GM12874 (cell line): ENCODE measurements around the gene IPO13.
A peak's percentile ranks its signal among the peaks of the same experiment; 100 is the strongest.

Experiments
- CTCF ChIP-seq: IDR thresholded peaks from 2 replicates; pipeline ENCODE4 v1.5.1; 2011; ENCODE audit warnings: low read depth, mild to moderate bottlenecking, control low read depth, low read length, moderate library complexity; ENCODE audit not compliant: insufficient read depth

Gene IPO13

GRCh38 chr1:43931711-43932660, 14.8 kb upstream of the IPO13 start:
- no peak for TF ChIP-seq CTCF

- TF ChIP-seq CTCF = no peak
These were observed 13.9 kb upstream of the IPO13 start for GRCh38 chr1:43932786-43933385.

- TF ChIP-seq CTCF = no peak
These were observed 13.2 kb upstream of the IPO13 start, which contains the start of gene ARTN for GRCh38 chr1:43933386-43934100. Gene ARTN, plus strand, starts transcription at chr1:43933801. Its CDS starts 1,856 bp downstream, at chr1:43935657.

GRCh38 chr1:43934101-43934985, 12.4 kb upstream of the IPO13 start:
- TF ChIP-seq CTCF = peak; percentile 94

GRCh38 chr1:43934986-43935324, 11.8 kb upstream of the IPO13 start:
- TF ChIP-seq CTCF = no peak

GRCh38 chr1:43935711-43936427, 10.9 kb upstream of the IPO13 start:
- no peak for TF ChIP-seq CTCF
